K562 (cell line): ENCODE data around the gene WDR90. TPM values are rescaled to one million over a fixed set of nuclear protein-coding genes. Genes with fewer than 3 reads are reported as not detected.

Experiments used
- BRF1 ChIP-seq: IDR thresholded peaks from 3 replicates; pipeline ENCODE4 v1.6.1; 2011; ENCODE audit warnings: borderline replicate concordance, mild to moderate bottlenecking; ENCODE audit not compliant: insufficient read length; ENCODE audit errors: extremely low read depth
- CTBP1 ChIP-seq: fragments of 450-650 bp; IDR thresholded peaks from 2 replicates; pipeline ENCODE4 v1.6.1; 2016; ENCODE audit warnings: borderline replicate concordance
- FOXM1 ChIP-seq, 2 experiments: fragments of 450-650 bp in 1 of 2; sonication (generic) in 1 of 2; formaldehyde crosslinking in 1 of 2; IDR thresholded peaks; 2 replicates each; pipeline versions ENCODE4 v1.6.1 to v1.9.0; 2017 to 2022; ENCODE audit warnings: low read depth in 2 of 2, mild to moderate bottlenecking in 2 of 2, missing genetic modification reagents in 1 of 2, moderate library complexity in 1 of 2
- HCFC1 ChIP-seq: IDR thresholded peaks from 2 replicates; pipeline ENCODE4 v1.6.1; 2012; ENCODE audit warnings: low read depth, low read length, improper control_type of control experiment
- HOXB6 ChIP-seq: fragments of 250-450 bp; sonication (Bioruptor Pico); IDR thresholded peaks from 2 replicates; pipeline ENCODE4 v1.5.1; 2022; ENCODE audit warnings: mild to moderate bottlenecking, borderline replicate concordance
- JUN ChIP-seq, 2 experiments: sonication (generic) in 1 of 2; formaldehyde crosslinking in 1 of 2; IDR thresholded peaks; 2 replicates each; pipeline versions ENCODE4 v1.6.1 to v1.8.0; 2012 to 2022; ENCODE audit warnings: borderline replicate concordance in 2 of 2, mild to moderate bottlenecking in 2 of 2, improper control_type of control experiment in 1 of 2, low read depth in 1 of 2, low read length in 1 of 2, missing genetic modification reagents in 1 of 2
- KAT7 ChIP-seq: sonication (generic); formaldehyde crosslinking; IDR thresholded peaks from 2 replicates; pipeline ENCODE4 v1.8.0; 2022; ENCODE audit warnings: missing genetic modification reagents, mild to moderate bottlenecking, borderline replicate concordance
- KDM5B ChIP-seq: fragments of 200-600 bp; sonication (generic); IDR thresholded peaks from 2 replicates; pipeline ENCODE4 v1.6.1; 2012; ENCODE audit warnings: low read depth, mild to moderate bottlenecking, moderate library complexity, low read length, control low read depth, inconsistent platforms; ENCODE audit not compliant: insufficient replicate concordance
- MNT ChIP-seq, 2 experiments: fragments of 450-650 bp; conservative IDR thresholded peaks; 2 replicates each; pipeline ENCODE4 v1.6.1; 2017; ENCODE audit warnings: mild to moderate bottlenecking in 2 of 2, moderate library complexity in 2 of 2
- NFIX ChIP-seq: fragments of 250-450 bp; sonication (Bioruptor Pico); IDR thresholded peaks from 2 replicates; pipeline ENCODE4 v1.4.0; 2020; ENCODE audit warnings: low read depth, mild to moderate bottlenecking, moderate library complexity
- NR2F6 ChIP-seq: fragments of 450-650 bp; formaldehyde crosslinking; IDR thresholded peaks from 2 replicates; pipeline ENCODE4 v1.4.0; 2020; ENCODE audit warnings: mild to moderate bottlenecking
- PCBP2 ChIP-seq: fragments of 200-400 bp; formaldehyde crosslinking; IDR thresholded peaks from 2 replicates; pipeline ENCODE4 v1.6.1; 2018; ENCODE audit warnings: low read length, low read depth, mild to moderate bottlenecking, moderate library complexity; ENCODE audit not compliant: poor library complexity, severe bottlenecking
- PTBP1 ChIP-seq: fragments of 200-400 bp; formaldehyde crosslinking; IDR thresholded peaks from 2 replicates; pipeline ENCODE4 v1.6.1; 2017; ENCODE audit warnings: low read depth, low read length
- RREB1 ChIP-seq: fragments of 250-450 bp; sonication (Bioruptor Pico); IDR thresholded peaks from 2 replicates; pipeline ENCODE4 v1.4.0; 2020
- SMC3 ChIP-seq: conservative IDR thresholded peaks from 2 replicates; pipeline ENCODE4 v1.6.1; 2011; ENCODE audit warnings: low read depth, low read length, improper control_type of control experiment; ENCODE audit not compliant: insufficient read depth
- ZBED1 ChIP-seq: IDR thresholded peaks from 2 replicates; pipeline ENCODE4 v1.6.1; 2014
- polyA plus RNA-seq, 8 experiments: library from polyadenylated mRNA; depleted of rRNA in 4 of 8; stranded (reverse) in 5 of 8; unstranded in 3 of 8; fragments of >200 nt; fragmentation: Nextera tagmentation in 2 of 8; fragmentation: Illumina TruSeq in 1 of 8; extraction: Ambion mirVana in 2 of 8; extraction: Trizol in 1 of 8; gene quantifications; 2 replicates each; pipeline versions ENCODE4 v1.2.1 to v1.2.3, GENCODE V29; 2011 to 2014; ENCODE audit warnings: inconsistent platforms in 1 of 8, missing spikeins in 1 of 8
- total RNA-seq, 7 experiments: library from RNA; depleted of rRNA in 6 of 7; stranded (reverse); fragments of >200 nt in 6 of 7; fragmentation: Illumina TruSeq in 2 of 7; extraction: Trizol in 2 of 7; gene quantifications; 2 replicates each; pipeline versions ENCODE4 v1.2.1 to v1.2.3, GENCODE V29; 2011 to 2021; ENCODE audit warnings: low replicate concordance in 1 of 7

WDR90 gene
- total and polyA plus RNA-seq, 9 of the 15 experiments (the other 6 are each of a cell fraction or from before 2014, with no cell fraction given), result 0.44 to 12.6 (median 3.3) TPM

GRCh38 chr16:680967-681745 lies 32.0 kb downstream of the WDR90 start (continued):
- TF ChIP-seq SMC3 (no peak), JUN (IDR thresholded peaks at IDR 0.05; ENCODE audit: borderline replicate concordance, low read depth, low read length) (no peak), JUN (CRISPR knock-in tag; IDR thresholded peaks at IDR 0.05; ENCODE audit: borderline replicate concordance) (no peak), CTBP1 (0 out of 2 replicates have a peak, but pooled peaks have one; percentile 46), BRF1 (no peak), FOXM1 (IDR thresholded peaks at IDR 0.05; ENCODE audit: low read depth) (no peak), FOXM1 (CRISPR knock-in tag; IDR thresholded peaks at IDR 0.05; ENCODE audit: low read depth) (0 out of 2 replicates have a peak, but pooled peaks have one; percentile 44), RREB1 (no peak), MNT (conservative IDR thresholded peaks at IDR 0.05) (no peak), PCBP2 (no peak), HCFC1 (no peak), HOXB6 (CRISPR knock-in tag) (no peak), KAT7 (CRISPR knock-in tag) (no peak), NR2F6 (CRISPR knock-in tag) (no peak), NFIX (CRISPR knock-in tag) (no peak), KDM5B (peak; percentile 34), PTBP1 (no peak), ZBED1 (peak; percentile 34; the same call in 1 of the 2 replicates)
